Omental fat pad (tissue), 4 donors: ENCODE results near the gene SARNP. TPM values are rescaled to one million over a fixed set of nuclear protein-coding genes. Genes with fewer than 3 reads are reported as not detected.
A peak's percentile ranks its signal among the peaks of the same experiment; 100 is the strongest.

Source experiments
- ATAC-seq: fragments of 150-250 bp; one replicate; pipeline ENCODE4 v1.9.1; 2016; ENCODE audit warnings: mild to moderate bottlenecking, moderate library complexity; ENCODE audit not compliant: low FRiP score
- DNase-seq: peaks from one replicate; pipeline ENCODE4 v3.0.0-alpha.2; 2019; ENCODE audit warnings: low spot score
- CTCF ChIP-seq, 3 donors: fragments of 450-650 bp; IDR thresholded peaks; one replicate each; pipeline ENCODE4 v1.5.1; 2016 to 2017; ENCODE audit warnings: antibody characterized with exemption in 3 of 3, mild to moderate bottlenecking in 3 of 3, moderate library complexity in 2 of 3
- small RNA-seq: library from RNA; depleted of rRNA; stranded (forward); fragments of <200 nt; gene quantifications from one replicate; pipeline ENCODE3, GENCODE V24; 2016
- total RNA-seq, 4 donors: library from RNA; depleted of rRNA; stranded (reverse); fragments of >200 nt; gene quantifications; one replicate each; pipeline ENCODE4 v1.1.0, GENCODE V29; 2016

SARNP gene
- total RNA-seq, 4 donors from 2014 or later, result 43.8 to 62.7 (median 52.5) TPM

GRCh38 chr12:55707841-55708694 is 109.5 kb downstream of the SARNP start, which contains the start of gene ITGA7:
ITGA7 (minus strand) TSS chr12:55707904; CDS start chr12:55707682, 222 bp downstream.
- no peak for DNase-seq
- TF ChIP-seq CTCF (IDR thresholded peaks at IDR 0.05), result no peak
- peak; percentile 63 for ATAC-seq

Small RNAs within 50 kb of the gene (small RNA-seq; reads per million reads assigned to genes)
- gene AC009779.1 (not detected), gene RF00017 (not detected)

Other genes with a start within 250 kb of the SARNP start
- gene OR2AP1, start 245.3 kb downstream of the SARNP start, total RNA-seq, result not detected
- not detected for gene OR10P1, start 180.8 kb downstream of the SARNP start, total RNA-seq
- gene ITGA7, start 109.8 kb downstream of the SARNP start, total RNA-seq, result 100 to 1,000 TPM; 101 to 207 (median 156) TPM
- 100 to 1,000 TPM; 168 to 247 (median 213) TPM for gene BLOC1S1, start 101.7 kb downstream of the SARNP start, total RNA-seq
- gene RDH5, start 97.3 kb downstream of the SARNP start, total RNA-seq, result 100 to 1,000 TPM in 2 of 4 donors, 10 to 100 TPM in 2; 77.4 to 119 (median 100) TPM
- gene CD63, start 88.7 kb downstream of the SARNP start, total RNA-seq, result 1,000 to 10,000 TPM in 2 of 4 donors, 100 to 1,000 TPM in 2; 736 to 1,401 (median 892) TPM
- 1 to 10 TPM; 1.9 to 5.4 (median 2.5) TPM for gene GDF11, start 74.6 kb downstream of the SARNP start, total RNA-seq
- gene ORMDL2, start 317 bp upstream of the SARNP start, total RNA-seq, result 10 to 100 TPM; 24.6 to 34.2 (median 28.6) TPM
- gene DNAJC14, start 11.9 kb upstream of the SARNP start, total RNA-seq, result 10 to 100 TPM; 37.2 to 46.7 (median 42.3) TPM
- gene MMP19, start 25.2 kb upstream of the SARNP start, total RNA-seq, result 100 to 1,000 TPM in 3 of 4 donors, 10 to 100 TPM in 1; 35.0 to 616 (median 308) TPM
- gene PYM1, start 110.2 kb upstream of the SARNP start, total RNA-seq, result 10 to 100 TPM; 28.2 to 37.6 (median 29.8) TPM
- 10 to 100 TPM; 26.0 to 57.0 (median 37.9) TPM for gene DGKA, start 113.4 kb upstream of the SARNP start, total RNA-seq
- 1 to 10 TPM in 2 of 4 donors, under 1 TPM in 2; 0.65 to 5.2 (median 1.2) TPM for gene PMEL, start 148.3 kb upstream of the SARNP start, total RNA-seq
- 10 to 100 TPM in 3 of 4 donors, 1 to 10 TPM in 1; 9.7 to 23.7 (median 17.5) TPM for gene CDK2, start 149.1 kb upstream of the SARNP start, total RNA-seq
- 10 to 100 TPM; 46.2 to 71.5 (median 64.8) TPM for gene RAB5B, start 156.4 kb upstream of the SARNP start, total RNA-seq
- gene SUOX, start 179.6 kb upstream of the SARNP start, total RNA-seq, result 10 to 100 TPM; 14.5 to 43.0 (median 22.9) TPM
- gene IKZF4, start 203.3 kb upstream of the SARNP start, total RNA-seq, result 10 to 100 TPM in 1 of 4 donors, 1 to 10 TPM in 3; 4.4 to 10.3 (median 6.6) TPM
- gene RPS26, start 224.2 kb upstream of the SARNP start, total RNA-seq, result 1,000 to 10,000 TPM in 2 of 4 donors, 100 to 1,000 TPM in 2; 482 to 1,592 (median 1,024) TPM